ENCODE measurements around the gene EFNB2.

The EFNB2 gene, protein sequence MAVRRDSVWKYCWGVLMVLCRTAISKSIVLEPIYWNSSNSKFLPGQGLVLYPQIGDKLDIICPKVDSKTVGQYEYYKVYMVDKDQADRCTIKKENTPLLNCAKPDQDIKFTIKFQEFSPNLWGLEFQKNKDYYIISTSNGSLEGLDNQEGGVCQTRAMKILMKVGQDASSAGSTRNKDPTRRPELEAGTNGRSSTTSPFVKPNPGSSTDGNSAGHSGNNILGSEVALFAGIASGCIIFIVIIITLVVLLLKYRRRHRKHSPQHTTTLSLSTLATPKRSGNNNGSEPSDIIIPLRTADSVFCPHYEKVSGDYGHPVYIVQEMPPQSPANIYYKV

DNA sequence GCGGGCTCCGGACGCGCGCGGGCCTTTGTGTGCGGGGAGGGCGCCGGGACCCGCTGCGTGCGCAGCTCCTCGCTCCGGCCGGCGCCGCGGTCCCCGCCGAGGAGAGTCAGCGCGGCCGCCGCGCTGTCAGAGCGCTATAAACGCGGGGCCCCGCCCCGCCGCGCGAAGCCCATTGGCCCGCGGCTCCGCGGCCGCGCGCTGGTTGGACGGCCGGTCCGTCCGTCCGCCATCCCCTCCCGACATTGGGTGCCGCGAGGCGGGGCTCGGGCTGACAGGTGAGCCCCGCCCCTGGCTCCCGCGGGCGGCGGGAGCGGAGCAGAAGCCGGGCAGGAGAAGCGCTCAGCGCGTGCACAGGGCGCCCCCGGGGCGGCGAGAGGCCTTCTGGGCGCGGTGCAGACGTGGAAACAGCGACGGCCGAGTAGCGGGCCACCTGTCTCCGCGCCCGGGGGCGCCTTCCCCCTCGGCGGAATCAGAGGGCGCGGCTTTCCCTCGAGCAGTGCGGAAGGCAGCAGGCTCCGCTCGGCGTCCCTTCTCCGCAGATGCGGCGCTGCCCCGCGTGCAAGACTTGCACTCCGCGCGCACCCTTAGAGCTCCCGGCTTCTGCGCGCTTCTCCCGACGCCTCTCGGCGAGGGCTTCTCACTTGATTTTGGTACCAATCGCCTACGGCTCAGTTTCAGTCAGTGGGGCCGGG lies at the start of gene EFNB2:
Gene EFNB2 (minus strand): TSS at position 111 of the 692 bp plus-strand sequence. CDS start 698 bp downstream, outside the sequence.
- intact Hi-C loops (cut with DNase I): loop anchor here (10.0 kb wide), 2 partner anchors 379 to 1121 kb away; no protein-coding TSS in a partner anchor

DNA sequence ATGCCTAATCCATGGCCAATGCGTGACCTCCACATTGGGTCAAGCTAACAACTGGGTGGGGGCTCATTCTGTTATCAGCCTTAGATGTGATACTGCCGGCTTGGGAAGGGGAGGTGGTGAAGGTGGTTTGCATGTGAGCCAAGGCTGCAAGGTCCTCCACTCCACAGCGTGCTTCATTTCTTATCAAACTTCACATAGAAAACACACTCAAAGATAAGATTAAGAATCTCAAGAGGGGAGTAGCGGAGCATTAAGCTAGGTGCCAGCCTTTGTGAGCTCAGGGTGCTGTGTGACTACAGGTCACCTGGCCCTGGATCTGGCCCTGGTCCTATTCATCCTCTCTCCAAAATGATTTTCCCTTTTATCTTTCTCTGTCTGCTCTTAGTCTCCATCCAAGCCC lies 45.8 kb upstream of the EFNB2 start:
- DNase-seq: no peak
- intact Hi-C loops (cut with DNase I): no loop called here

More for the DNA sequence above, at the start of gene EFNB2:
- peak; percentile 69 to 96 (median 92) for DNase-seq

DNA sequence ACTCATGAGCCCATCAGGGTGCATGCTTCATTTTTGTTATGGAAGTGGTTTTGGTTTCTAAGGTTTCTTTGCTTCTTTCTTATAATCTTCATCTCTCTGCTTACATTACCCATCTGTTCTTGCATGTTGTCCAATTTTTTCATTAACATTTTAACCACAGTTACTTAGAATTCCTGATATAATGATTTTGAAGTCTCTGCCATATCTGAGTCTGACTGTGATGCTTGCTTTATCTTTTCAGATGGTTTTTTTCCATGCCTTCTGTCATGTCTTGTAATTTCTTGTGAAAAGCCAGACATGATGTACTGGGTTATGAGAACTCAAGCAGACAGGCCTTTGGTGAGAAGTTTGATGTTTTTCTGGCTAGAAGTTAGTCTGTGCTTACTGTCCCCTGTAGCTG lies 40.4 kb upstream of the EFNB2 start:
- intact Hi-C loops (cut with DNase I): no loop called here
- no peak for DNase-seq

DNA sequence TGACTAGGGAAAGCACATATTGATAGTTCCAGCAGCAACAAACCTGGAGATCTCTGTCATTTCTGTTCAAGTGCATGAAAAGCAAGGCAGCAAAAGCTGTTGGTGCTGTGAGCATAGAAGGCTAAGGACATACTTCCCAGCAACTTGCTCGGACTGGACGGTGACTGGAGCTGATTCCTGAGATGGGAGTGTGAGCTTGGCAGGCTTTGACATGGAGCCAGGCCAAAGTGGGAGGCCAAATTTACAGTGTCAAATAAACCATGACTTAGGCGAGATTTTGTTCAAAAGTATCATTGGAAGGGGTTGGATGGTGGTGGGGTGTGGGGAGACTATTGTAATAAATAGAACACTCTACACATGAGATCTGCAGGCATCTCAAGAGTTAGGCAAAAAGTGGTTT lies 38.4 kb upstream of the EFNB2 start:
- no peak for DNase-seq
- intact Hi-C loops (cut with DNase I): no loop called here

DNA sequence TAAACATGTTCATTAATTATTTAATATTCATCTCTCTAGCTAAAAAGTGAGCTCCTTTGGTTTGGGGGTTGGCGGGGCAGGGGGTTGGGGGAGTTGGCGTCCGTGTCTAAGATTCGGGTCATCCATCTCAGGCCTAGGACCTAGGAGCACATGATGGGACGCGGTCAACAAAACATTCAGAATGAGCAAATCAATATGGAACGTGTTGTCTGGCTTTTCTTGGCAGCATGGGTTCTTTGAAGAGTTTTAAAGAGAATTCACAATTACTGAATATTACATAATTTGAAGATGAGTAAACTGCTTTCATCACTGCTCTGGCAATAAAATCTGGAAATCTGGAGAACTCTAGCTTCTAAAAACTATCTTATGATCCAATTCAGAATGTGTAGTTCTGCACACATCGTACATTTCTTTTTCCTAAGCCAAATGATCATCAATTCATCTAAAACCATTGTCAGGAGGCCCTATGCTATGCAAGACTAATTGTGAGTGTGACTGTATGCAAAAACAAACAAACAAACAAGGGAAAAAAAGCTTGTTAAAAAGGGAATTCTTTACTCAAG lies 37.9 kb upstream of the EFNB2 start:
- intact Hi-C loops (cut with DNase I): no loop called here
- no peak for DNase-seq

DNA sequence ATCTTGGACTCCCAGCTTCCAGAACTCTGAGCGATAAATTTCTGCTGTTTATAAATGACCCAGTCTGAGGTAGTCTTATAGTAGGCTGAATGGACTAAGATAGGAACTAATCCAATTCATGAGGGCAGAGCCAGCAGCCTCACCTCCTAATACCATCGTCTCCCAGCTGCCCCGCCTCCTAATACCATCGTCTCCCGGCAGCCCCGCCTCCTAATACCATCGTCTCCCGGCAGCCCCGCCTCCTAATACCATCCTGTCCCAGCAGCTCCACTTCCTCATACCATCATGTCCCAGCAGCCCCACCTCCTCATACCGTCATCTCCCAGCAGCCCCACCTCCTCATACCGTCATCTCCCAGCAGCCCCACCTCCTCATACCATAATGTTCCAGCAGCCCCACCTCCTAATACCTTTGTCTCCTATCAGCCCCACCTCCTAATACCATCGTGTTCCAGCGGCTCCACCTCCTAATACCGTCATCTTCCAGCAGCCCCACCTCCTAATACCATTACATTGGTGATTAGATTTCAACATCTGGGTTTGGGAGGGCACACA lies 34.9 kb upstream of the EFNB2 start:
- intact Hi-C loops (cut with DNase I): no loop called here
- DNase-seq: peak in 32 of 42 donors; percentile 3 to 74 (median 34)

DNA sequence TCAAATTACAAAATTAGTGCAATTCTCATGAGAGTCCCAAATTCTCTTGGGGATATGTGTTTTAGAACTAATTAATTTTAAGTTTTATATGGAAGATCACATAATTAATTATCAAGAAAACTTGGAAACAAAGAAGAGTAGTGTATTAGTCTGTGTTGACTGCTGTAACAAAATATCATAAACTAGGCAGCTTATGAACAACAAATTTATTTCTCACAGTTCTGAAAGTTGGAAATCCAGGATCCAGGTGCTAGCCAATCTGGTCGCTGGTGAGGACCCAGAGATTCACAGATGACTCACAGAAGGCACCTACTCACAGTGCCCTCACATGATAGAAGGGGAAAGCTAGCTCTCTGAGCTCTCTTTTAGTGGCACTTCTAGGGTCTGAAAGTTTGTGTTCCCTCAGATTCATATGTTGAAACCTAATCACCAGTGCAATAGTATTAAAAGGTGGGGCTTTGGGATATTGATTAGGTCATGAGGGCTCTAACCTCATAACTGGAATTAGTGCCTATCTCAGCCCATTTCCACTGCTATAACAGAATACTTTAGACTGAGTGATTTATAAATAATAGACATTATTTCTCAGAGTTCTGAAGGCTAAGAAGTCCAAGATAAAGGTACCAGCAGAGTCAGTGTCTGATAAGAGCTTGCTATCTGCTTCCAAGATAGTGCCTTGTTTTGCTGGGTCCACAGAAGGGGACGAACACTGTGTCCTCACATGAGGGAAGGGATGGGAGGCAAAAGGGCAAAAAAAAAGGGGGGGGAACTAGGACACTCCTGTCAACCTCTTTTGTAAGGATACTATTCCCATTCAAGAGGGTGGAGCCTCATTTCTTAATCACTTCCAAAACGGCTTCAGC lies 34.0 kb upstream of the EFNB2 start:
- no peak for DNase-seq
- intact Hi-C loops (cut with DNase I): loop anchor here (10.0 kb wide), 1 partner anchor 345 kb away; no protein-coding TSS in a partner anchor

DNA sequence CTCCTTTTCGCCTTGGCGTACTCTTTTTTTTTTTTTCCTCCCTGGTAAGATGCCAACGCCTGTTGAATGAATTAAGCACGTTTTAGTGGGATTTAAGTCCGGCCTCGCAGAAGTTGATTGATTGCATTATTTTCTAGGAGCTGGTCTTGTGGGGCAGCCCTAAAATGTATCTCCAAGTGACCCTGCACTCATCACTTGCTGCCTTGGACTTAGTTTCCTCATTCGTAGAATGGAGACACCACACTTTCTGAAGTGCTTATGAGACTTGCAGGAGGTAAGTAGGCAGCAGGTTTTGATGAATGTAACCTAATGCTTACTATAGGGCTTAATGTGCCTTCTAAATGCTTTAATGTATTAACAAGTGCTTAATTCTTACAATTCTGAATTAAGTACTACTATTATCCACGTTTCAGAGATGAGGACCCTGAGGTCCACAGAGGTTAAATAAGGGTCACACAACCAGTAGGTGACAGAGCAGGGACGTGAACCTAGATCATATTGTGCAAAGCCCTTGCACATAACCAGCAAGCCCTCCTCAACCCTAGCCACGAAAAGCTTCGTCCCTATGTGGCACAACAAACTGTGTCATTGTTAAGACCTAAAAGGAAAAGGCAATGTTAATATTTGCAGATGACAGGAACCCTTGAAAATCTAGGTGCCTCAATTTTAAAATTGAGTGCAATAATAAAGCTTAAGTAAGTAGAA lies 33.0 kb upstream of the EFNB2 start:
- intact Hi-C loops (cut with DNase I): loop anchor here (10.0 kb wide), 1 partner anchor 346 kb away; no protein-coding TSS in a partner anchor
- DNase-seq: peak in 3 of 42 donors; percentile 9 to 40 (median 22)

DNA sequence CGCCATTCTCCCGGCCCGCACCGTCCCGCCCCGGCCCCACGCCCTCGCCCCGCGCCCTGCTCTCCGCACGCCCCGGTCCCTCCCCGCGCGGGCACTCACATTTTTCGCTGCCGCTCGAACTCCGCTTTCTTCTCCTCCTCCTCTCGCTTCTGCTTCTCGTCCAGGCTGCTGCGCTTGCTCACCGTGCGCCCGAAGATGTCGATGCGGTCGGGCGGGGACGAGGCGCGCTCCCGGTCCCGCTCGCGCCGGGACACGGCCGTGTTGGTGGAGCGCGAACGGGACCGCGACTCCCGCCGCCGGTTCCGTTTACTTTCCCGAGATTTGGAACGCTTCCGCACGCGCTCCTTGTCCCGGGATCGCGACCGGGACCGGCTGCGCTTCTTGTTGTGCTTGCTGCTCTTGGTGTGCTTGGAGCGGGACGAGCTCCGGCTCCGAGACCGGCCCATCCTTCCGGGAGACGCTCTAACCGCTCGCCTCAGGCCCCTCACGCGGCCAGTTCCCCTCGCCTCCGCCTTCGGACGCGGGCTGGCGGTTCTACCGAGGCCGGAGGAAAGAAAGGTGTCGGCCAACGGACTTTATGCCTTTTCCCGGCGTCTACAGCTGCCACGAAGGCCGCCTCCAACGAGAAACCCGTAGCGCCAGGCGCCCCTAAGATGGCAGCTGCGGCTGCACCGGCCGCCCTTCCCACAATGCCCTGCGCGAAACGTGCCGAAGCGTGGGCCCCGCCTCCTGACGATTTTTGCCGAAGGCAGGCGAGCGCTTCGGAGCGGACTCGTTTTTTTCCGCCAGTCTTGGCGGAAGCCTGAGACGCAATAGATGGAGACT lies 32.2 kb upstream of the EFNB2 start, which contains the start of gene ARGLU1:
Gene ARGLU1 (minus strand): TSS at position 664 of the 825 bp plus-strand sequence. CDS start 218 bp downstream, at position 446.
- DNase-seq: peak; percentile 77 to 98 (median 94)
- intact Hi-C loops (cut with DNase I): loop anchor here (10.0 kb wide), 1 partner anchor 347 kb away; no protein-coding TSS in a partner anchor

DNA sequence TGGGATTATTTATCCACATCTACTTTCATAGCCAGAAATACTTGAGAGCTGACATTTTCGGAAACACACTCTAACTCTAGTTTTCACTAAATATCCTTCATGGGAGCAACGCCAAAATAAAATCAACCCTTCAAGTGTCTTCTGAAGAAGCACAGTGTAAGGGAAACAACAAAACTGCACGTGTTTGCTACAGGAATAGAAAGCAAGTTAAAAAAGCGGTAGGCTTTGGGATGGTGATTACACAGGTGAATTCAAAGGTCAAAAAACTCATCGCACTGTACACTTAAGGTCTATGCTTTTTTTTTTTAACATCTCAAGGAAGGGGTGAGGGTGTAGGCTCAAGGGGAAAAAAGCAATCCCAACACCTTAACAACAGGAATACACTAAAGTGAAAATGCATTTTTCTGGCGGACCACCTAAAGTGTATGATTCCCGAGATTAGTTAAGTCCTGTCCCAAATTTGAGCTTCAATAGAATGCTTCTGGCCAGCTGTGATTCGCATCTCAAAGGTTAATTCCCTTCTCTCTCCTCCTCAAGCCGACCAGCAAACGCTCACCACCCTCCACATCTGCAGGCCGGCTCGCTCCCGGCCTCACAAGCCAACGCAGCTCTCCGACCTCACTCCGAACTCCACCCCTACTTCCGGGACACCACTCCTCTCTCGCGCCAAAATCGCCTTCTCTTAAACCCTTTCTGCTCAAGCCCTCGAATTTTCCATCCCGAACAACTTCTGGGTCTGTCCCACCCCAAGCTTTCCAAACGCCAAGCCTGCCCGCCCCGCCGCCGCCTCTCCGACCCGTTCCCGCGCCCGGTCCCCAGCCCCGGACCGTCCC lies 31.4 kb upstream of the EFNB2 start:
- peak in 29 of 42 donors; percentile 5 to 74 (median 38) for DNase-seq
- intact Hi-C loops (cut with DNase I): loop anchor here (10.0 kb wide), 1 partner anchor 348 kb away; no protein-coding TSS in a partner anchor

DNA sequence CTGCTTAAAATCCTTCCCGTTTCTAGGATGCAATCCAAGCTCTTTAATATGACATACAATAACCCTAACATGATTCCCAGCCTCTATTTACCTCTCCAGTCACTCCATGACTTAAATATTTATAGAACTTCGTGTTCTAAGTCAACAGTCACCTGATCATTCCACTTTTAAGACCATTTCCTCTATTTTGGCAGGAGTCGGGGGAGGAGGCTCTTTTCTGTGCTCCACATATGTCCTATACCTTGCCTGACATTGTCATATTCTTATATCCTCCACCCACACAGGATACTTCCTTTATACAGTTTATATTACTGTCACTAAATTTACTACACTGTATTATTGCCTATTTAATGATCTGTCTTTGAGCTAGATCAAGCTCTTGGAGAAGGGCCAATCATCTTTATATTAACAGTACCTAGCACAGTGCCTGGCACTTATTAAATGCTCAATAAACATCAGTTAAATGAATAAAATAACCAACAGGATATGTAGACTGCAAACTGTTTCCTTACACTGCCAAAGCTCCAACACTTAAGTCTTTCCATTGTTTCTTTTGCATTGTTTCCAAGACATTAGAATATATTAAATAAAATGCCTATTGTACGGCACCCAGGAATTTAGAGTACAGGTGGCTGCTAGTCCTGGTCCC lies 29.8 kb upstream of the EFNB2 start:
- intact Hi-C loops (cut with DNase I): loop anchor here (10.0 kb wide), 1 partner anchor 350 kb away; no protein-coding TSS in a partner anchor

DNA sequence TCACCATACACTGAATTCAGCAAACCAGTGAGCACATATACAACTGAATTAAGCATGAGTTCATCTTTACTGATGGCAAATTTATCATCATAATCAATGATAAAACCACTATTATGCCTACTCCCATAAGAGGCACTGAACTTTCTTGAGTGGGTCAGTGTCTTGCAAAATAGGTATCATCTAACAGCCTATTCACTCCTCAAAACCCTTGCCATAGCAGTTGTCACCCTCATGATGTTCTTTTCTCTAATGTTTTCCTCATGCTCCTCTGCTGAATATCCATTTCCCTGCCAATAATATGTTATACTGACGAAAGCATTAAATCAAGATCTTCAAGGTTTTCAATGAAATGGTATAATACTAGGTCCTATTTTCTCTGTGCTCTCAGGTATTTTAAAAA lies 26.8 kb upstream of the EFNB2 start:
- intact Hi-C loops (cut with DNase I): loop anchor here (10.0 kb wide), 1 partner anchor 352 kb away; no protein-coding TSS in a partner anchor
- DNase-seq: no peak

More for the DNA sequence above, 29.8 kb upstream of the EFNB2 start:
- no peak for DNase-seq

DNA sequence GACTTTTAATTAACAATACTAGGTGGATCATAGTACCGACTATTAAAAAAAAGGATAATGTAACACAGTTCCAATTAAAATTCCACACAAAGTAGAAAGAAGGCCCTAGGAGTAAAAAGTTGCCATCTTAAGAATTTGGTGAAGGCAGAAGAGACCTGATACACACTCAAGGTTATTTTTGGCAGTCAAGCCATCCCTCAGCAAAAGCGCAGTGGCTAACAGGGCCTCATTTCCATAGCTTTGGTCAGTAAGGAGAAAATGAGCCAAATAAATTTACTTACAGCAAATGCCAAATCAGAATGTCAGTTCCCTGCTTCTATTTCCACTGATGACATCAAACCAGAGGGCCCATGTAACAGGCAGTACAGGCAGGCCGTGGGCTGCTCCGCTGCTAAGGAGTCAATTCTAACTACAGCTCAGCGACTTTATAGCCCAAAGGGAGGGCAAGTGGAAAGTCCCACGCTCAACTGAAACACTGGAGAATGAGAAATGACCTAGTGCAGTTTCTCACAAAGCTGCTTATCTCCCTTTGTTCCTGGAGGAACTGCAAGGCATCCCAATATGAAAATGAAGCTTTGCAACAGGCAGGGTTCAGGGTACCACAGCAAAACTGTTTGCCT lies 26.2 kb upstream of the EFNB2 start:
- intact Hi-C loops (cut with DNase I): loop anchor here (10.0 kb wide), 1 partner anchor 353 kb away; no protein-coding TSS in a partner anchor
- DNase-seq: peak in 3 of 42 donors; percentile 4 to 10 (median 9)

DNA sequence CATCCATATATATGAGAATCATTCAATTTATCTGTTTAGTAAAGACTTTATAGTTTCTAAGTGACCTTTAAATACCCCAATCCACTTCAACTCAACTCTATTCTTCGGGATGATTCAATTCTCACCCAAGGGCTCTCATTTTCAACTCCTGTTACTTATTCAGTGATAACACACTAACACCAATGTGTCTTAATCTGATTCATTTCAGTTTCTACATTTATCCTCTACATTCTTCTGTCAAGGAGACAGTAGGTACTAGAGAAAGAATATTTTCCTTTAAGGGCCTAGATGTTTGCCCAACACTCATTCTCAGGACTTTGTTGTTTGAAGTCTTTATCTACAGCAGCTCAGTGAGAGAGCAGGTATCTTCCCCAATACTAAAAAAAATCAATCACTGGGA lies 25.4 kb upstream of the EFNB2 start:
- intact Hi-C loops (cut with DNase I): loop anchor here (10.0 kb wide), 1 partner anchor 354 kb away; no protein-coding TSS in a partner anchor
- DNase-seq: no peak

DNA sequence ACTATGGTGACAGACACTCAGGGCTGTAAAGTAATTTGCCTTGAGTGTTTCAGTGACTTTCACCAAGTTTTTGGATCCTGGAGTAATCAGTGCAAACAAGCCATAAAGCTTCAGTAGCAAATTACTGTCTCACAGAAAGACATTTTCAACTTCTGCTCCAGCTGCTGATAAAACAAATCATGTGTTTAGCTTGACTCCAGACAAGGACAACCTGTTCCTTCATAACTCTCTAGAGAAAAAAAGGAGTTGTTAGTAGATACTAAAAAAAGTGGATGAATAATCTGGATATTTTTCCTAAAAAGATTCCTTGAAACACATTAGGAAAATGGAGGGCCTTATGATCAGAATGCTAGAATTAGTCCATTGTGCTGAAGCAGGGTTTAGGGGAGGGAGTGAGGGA lies 23.1 kb upstream of the EFNB2 start:
- DNase-seq: no peak
- intact Hi-C loops (cut with DNase I): no loop called here
